HG02763 (cell line): ENCODE measurements around the gene SLC9C2.
A peak's percentile ranks its signal among the peaks of the same experiment; 100 is the strongest.
"Not testable (repeated sequence)": the region's sequence is repeated elsewhere in the genome, so short reads cannot be mapped to it uniquely, and the experiment has no call there.

Source experiments
- ATAC-seq: cut with Tn5 transposase; IDR thresholded peaks from one replicate; pipeline ENCODE4 v1.9.1; 2021; ENCODE audit warnings: mild to moderate bottlenecking, moderate library complexity; ENCODE audit not compliant: unreplicated experiment

SLC9C2 gene

GRCh38 chr1:173489929-173490328 is 112.9 kb downstream of the SLC9C2 start:
- no peak for ATAC-seq

DNA sequence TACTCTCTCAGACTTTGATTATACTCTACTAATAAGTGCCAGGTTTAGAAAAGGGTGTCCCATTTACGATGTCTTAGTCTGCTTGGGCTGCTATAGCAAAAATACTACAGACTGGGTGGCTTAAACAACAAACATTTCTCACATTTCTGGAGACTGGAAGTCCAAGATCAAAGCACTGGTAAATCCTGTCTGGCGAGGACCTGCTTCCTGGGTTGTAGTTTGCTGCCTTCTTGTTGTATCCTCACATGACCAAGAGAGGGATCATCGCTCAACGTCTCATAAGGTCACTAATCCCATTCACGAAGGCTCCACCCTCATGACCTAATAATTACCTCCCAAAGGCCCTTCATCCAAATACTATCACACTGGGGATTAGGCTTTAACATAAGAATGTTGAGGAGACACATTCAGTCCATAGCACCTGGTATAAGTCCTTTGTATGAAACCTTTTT is 113.7 kb downstream of the SLC9C2 start:
- no peak for ATAC-seq

- no peak for ATAC-seq
Observed at GRCh38 chr1:173488001-173488400, 114.9 kb downstream of the SLC9C2 start.

DNA sequence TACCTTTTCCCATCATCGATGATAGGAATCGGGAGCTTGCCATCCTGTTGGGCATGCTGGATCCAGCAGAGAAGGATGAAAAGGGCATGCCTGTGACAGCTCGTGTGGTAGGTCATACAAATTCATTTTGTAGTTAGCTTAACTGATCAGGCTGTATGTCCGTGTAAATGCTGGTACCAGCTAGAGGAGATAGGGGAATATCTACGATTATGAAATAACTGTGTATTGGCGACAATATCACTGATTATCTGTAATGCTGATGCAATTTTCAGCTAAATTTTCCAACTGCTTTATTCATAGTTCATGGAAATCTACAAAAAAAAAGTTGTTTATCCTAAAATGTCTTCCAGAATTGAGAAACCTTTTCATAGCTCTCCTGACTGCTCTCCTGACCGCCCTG is 117.5 kb downstream of the SLC9C2 start:
- no peak for ATAC-seq

DNA sequence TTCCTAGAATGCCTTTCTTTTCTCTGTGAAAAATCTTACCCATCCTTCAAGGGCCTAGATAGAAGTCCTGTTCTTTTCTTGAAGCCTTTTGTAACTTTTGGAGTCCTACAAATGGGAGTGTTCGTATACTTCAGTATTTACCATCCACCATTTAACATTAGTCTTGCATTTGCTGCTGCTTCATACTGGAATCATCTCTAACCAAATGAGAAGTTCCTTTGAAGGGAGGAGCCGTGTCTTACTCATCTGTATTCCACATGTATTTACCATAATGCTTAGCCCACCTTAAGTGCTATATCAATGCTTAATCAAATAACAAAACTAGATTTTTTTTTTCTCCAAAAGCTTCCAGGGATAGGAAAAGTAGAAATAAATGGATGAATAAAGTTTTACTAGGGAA is 118.6 kb downstream of the SLC9C2 start:
- ATAC-seq: no peak

- no peak for ATAC-seq
Observed at GRCh38 chr1:173482683-173483082, 120.2 kb downstream of the SLC9C2 start.

DNA sequence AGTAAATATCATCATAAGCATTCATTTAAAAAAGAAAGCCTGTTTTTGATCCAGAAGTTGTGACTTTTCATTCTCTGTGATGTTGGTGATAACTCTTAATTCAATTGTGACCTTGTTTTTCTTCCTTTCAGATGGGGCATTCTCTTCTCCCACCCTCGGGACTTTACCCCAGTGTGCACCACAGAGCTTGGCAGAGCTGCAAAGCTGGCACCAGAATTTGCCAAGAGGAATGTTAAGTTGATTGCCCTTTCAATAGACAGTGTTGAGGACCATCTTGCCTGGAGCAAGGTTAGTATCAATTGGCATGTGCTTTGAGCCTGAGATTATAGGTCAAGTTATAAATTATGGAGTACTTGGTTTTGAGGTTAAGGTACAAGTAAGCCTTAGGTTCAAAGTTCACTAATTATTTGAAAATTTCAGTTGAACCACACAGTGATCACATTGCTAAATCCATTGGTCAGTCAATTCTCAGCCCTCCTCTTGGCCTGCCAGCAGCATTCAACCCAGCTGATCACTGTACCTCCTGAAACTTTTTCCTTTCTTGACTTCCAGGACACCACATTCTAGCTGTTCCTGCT is 121.6 kb downstream of the SLC9C2 start:
- ATAC-seq: no peak

- no peak for ATAC-seq
Observed at GRCh38 chr1:173479649-173480048, 123.2 kb downstream of the SLC9C2 start.

GRCh38 chr1:173478094-173478674 is 124.7 kb downstream of the SLC9C2 start:
- ATAC-seq: no peak

DNA sequence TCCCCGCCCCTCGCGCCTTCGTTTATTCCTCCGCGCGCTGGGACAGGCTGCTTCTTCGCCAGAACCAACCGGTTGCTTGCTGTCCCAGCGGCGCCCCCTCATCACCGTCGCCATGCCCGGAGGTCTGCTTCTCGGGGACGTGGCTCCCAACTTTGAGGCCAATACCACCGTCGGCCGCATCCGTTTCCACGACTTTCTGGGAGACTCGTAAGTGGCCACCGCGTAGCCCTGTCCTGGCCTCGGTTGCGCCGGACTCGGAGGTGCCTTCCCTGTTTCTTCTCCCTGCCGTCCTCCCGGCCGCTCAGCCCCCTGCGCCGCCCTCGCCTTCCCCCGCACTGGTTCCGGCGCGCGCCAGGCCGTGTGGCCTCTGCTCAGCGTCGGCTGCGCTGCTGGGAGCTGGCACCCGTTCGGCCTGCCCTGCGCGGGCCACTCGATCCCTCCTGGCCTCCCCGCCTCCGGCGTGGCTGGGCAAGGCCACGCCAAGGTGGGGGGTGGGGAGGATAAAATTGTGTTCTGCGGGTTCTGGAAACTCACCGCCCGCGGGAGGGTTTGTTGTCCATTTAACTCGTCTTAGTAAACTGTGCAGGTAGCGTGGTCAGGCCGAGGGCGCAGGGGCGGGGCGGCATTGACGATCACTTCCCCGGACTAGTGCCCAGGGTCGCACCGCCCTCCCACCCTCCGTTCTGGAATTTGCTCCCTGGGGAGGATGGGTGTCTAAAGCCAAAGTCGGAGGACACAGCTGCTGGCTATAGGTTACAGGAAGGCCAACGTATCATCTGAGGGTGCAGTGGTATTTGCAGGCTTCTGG is 125.4 kb downstream of the SLC9C2 start, which contains the start of gene PRDX6:
Gene PRDX6 (plus strand): TSS at position 50 of the 808 bp plus-strand sequence. CDS start 63 bp downstream, at position 113.
- ATAC-seq: peak; percentile 45

GRCh38 chr1:173476665-173477285 is 126.1 kb downstream of the SLC9C2 start:
- peak; percentile 97 for ATAC-seq

DNA sequence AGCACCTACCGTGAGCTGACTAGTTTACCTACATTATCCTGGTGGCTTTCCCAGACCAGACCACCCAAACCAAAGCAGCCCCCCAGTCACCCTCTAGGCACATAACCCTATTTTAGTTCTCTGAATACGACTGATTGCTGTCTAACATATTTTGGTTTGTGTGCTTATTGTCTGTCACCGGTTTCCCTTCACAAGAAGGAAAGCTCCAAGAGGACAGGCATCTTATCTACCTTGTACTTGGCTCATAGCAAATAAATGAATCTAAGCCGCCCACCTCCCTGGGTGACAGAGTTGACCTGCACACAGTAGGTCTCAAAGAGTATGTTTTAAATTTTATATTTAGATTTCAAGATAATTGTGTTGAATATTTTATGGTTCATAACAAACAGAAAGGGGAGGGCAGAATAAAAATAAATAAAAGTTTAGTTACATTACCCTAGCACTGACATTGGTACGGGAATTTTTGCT is 126.6 kb downstream of the SLC9C2 start:
- no peak for ATAC-seq

DNA sequence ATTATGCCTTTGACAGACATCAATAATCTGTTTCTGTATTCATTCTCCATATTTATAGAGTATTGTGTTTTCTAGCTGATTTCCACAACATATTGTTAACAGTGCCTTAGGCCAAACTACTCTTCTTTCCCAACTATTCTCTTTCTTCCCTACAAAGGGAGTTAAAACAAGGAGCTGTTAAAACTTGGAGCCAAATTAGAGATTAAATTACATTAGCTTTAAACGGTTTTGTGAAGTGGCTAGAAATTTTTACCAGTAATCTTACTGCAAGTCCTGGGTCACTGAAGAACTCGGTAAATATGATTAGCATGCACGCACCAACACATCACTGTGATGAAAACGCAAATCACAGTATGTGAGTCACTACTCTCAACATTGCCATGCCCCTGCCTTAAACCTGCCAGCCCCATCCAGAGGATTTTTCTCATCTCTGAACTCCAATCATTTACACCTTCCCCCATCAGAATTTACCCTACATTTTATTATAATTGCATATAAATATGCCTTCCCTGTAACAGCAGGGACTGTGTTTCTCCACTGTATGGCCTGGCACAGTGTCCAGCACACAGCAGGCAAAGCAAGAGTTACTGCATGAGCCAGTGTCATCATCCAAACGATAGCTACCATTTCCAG is 127.2 kb downstream of the SLC9C2 start:
- ATAC-seq: no peak

DNA sequence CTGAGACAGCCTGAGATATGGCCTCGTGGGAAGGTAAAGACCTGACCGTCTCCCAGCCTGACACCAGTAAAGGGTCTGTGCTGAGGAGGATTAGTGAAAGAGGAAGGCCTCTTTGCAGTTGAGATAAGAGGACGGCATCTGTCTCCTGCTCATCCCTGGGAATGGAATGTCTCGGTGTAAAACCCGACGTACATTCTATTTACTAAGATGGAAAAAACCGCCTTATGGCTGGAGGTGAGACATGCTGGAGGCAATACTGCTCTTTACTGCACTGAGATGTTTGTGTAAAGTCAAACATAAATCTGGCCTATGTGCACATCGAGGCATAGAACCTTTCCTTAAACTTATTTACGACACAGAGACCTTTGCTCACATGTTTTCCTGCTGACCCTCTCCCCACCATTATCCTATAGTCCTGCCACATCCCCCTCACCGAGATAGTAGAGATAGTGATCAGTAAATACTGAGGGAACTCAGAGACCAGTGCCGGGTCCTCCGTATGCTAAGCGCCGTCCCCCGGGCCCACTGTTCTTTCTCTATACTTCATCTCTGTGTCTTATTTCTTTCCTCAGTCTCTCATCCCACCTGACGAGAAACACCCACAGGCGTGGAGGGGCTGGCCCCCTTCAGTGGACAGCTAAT is 128.0 kb downstream of the SLC9C2 start:
- not testable (repeated sequence) for ATAC-seq

DNA sequence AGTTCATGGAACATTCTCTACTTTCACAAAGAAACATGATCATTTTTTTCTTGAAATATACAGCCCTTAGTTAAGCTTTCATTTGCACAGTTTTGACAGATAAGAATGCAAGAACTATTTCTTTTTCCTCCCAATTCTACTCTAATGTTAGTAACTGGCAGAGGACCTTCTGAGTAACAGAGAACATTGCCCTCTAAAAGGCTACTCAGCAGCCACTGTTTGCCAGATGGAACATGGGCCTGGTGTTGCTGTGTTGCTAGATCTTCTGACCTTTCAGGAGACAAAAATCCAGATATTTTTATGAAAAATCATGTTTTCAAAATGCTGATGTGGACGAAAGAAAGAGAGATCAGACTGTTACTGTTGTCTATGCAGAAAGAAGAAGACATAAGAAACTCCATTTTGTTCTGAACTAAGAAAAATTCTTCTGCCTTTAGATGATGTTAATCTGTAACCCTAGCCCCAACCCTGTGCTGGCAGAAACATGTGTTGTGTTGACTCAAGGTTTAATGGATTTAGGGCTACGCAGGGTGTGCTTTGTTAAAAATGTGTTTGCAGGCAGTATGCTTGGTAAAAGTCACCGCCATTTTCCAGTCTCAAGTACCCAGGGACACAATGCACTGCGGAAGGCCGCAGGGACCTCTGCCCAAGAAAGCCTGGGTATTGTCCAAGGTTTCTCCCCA is 128.6 kb downstream of the SLC9C2 start:
- no peak for ATAC-seq

- ATAC-seq: no peak
Observed at GRCh38 chr1:173473599-173474011, 129.3 kb downstream of the SLC9C2 start.

- ATAC-seq: no peak
Observed at GRCh38 chr1:173470608-173471007, 132.3 kb downstream of the SLC9C2 start.

GRCh38 chr1:173469656-173470055 is 133.2 kb downstream of the SLC9C2 start:
- no peak for ATAC-seq

DNA sequence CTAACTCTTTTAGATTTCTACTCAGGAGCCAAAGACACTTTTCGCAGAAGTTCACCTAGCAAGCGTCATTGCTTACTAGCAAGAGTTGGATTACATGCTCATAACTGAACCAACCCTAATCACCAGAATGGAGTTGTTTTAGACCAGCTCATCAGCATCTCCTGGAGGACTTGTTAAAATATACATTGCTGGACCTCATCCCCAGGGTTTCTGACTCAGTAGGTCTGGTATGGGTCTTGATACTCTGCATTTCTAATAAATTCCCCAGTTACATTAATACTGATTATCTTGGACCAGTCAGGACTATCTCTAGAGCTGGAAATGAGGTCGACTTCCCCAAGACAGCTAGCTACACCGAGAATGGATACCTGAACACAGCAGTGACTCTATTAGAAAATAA is 135.4 kb downstream of the SLC9C2 start:
- no peak for ATAC-seq

- ATAC-seq: not testable (repeated sequence)
Observed at GRCh38 chr1:173464185-173464584, 138.7 kb downstream of the SLC9C2 start.
